Thyroid gland (tissue), 4 donors: ENCODE measurements around the gene MTARC2.

Experiments
- CTCF ChIP-seq, 6 experiments: fragments of 200-600 bp in 3 of 6; fragments of 450-650 bp in 3 of 6; sonication (generic) in 3 of 6; IDR thresholded peaks; one replicate each; pipeline ENCODE4 v1.5.1; 2016 to 2019; ENCODE audit warnings: antibody characterized with exemption in 6 of 6, mild to moderate bottlenecking in 2 of 6, inconsistent platforms in 1 of 6, moderate library complexity in 1 of 6
- POLR2A ChIP-seq, 2 donors: fragments of 450-650 bp; IDR thresholded peaks; one replicate each; pipeline ENCODE4 v1.6.1; 2017; ENCODE audit warnings: antibody characterized with exemption in 2 of 2, mild to moderate bottlenecking in 2 of 2, moderate library complexity in 1 of 2

- TF ChIP-seq CTCF (IDR thresholded peaks at IDR 0.05) (no peak), POLR2A (IDR thresholded peaks at IDR 0.05) (no peak)
These were observed 30.1 kb upstream of the MTARC2 start for GRCh38 chr1:220717800-220718640.
